ENCODE measurements around the gene LNP1.
A peak's percentile ranks its signal among the peaks of the same experiment; 100 is the strongest.
"Not testable (repeated sequence)": the region's sequence is repeated elsewhere in the genome, so short reads cannot be mapped to it uniquely, and the experiment has no call there.

The LNP1 gene

GRCh38 chr3:100400780-100401673, at the start of gene LNP1, which contains the start of gene TOMM70:
Gene LNP1 (plus strand): TSS chr3:100401539. CDS start chr3:100429730, 28,191 bp downstream.
Gene TOMM70 (minus strand): TSS chr3:100401089. CDS start chr3:100400949, 140 bp downstream.
- H3K36me3 Mint-ChIP-seq: peaks cover 4 to 9% of the 10 kb centered on the region in 2 donors
- DNase-seq (peak; percentile 92), ATAC-seq (replicated peaks) (peak; percentile 92 to 93)
- peak within 1 kb of the TSS; percentile 92 to 95 for H3K4me3 Mint-ChIP-seq
- H3K27me3 Mint-ChIP-seq: no peaks in the 10 kb centered on the region
- H3K27ac Mint-ChIP-seq: peak within 1 kb of the TSS; percentile 98
- H3K9me3 Mint-ChIP-seq: no peaks in the 10 kb centered on the region
- H3K4me1 Mint-ChIP-seq: peaks cover 12 to 38% of the 10 kb centered on the region in 2 donors

DNA sequence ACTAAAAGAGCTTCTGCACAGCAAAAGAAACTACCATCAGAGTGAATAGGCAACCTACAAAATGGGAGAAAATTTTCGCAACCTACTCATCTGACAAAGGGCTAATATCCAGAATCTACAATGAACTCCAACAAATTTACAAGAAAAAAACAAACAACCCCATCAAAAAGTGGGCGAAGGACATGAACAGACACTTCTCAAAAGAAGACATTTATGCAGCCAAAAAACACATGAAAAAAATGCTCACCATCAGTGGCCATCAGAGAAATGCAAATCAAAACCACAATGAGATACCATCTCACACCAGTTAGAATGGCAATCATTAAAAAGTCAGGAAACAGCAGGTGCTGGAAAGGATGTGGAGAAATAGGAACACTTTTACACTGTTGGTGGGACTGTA, 49.6 kb upstream of the LNP1 start:
- not testable (repeated sequence) for ATAC-seq (replicated peaks); DNase-seq; H3K9me3 Mint-ChIP-seq

DNA sequence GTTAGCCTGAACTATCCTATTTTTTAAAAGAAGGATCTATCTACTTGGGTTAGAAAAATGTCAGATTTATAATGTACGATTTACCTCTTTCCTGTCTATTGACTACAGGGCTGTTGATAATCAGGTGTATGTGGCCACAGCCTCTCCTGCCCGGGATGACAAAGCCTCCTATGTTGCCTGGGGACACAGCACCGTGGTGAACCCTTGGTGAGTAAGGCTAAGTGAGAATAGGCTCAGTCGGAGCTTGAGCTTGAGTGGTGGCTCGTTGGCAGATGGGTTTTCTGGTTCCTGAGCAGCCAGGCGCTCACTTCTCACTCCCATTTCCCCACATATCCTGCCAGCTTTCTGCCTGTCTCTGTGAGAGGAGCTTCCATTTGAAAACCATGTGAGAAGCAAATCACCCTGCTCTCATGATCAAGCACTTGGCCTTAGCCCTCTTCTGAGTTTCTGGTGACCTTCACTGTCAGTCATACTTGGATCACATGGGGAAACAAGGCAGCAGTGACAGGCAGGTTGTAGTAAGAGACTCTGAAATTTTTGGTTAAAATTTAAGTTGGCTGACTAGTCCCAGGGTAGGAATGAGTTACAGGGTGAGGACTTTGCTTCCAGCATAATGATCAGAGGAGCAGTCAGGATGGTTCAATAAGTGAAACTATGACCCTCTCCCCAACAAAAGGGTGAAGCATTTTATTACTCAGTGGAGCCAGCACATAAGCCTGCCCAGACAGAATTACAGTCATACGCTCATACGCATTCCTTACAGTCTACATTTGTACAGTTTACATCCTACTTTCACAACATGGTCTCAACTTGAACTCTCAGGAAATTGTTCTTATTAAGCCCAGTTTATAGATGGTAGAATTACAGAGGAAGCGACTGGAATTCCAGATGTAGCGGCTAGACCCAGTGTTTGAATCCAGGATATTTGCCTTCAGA, 48.8 kb upstream of the LNP1 start:
- no peak for DNase-seq

More for the DNA sequence above, 49.6 kb upstream of the LNP1 start:
- H3K27ac Mint-ChIP-seq, H3K4me1 Mint-ChIP-seq, H3K27me3 Mint-ChIP-seq, H3K4me3 Mint-ChIP-seq: not testable (repeated sequence)
- H3K36me3 Mint-ChIP-seq: peaks cover 48 to 65% of the 10 kb centered on the region in 2 donors

GRCh38 chr3:100354850-100355249, 46.5 kb upstream of the LNP1 start:
- ATAC-seq (replicated peaks) (no peak), DNase-seq (no peak)
- H3K4me1 Mint-ChIP-seq: peaks cover 0 to 2% of the 10 kb centered on the region in 2 donors
- H3K27me3 Mint-ChIP-seq: no peaks in the 10 kb centered on the region
- peaks cover 42 to 63% of the 10 kb centered on the region in 2 donors for H3K36me3 Mint-ChIP-seq
- no peak overlapping the region for H3K4me3 Mint-ChIP-seq
- H3K27ac Mint-ChIP-seq: no peak overlapping the region
- peaks cover 0 to 3% of the 10 kb centered on the region in 2 donors for H3K9me3 Mint-ChIP-seq

More for the DNA sequence above, 48.8 kb upstream of the LNP1 start:
- Mint-ChIP-seq H3K27ac (no peak overlapping the region), H3K9me3 (peaks cover 0 to 4% of the 10 kb centered on the region in 2 donors), H3K4me3 (no peak overlapping the region), H3K36me3 (peaks cover 43 to 64% of the 10 kb centered on the region in 2 donors), H3K27me3 (no peaks in the 10 kb centered on the region), H3K4me1 (peaks cover 0 to 2% of the 10 kb centered on the region in 2 donors)
- no peak for ATAC-seq (replicated peaks)

GRCh38 chr3:100358413-100358812, 42.9 kb upstream of the LNP1 start:
- Mint-ChIP-seq H3K4me3 (no peak overlapping the region), H3K27ac (no peak overlapping the region), H3K36me3 (peaks cover 42 to 59% of the 10 kb centered on the region in 2 donors), H3K27me3 (no peaks in the 10 kb centered on the region), H3K9me3 (peaks cover 3 to 4% of the 10 kb centered on the region in 2 donors), H3K4me1 (peaks cover 0 to 2% of the 10 kb centered on the region in 2 donors)
- ATAC-seq (replicated peaks): no peak
- no peak for DNase-seq

DNA sequence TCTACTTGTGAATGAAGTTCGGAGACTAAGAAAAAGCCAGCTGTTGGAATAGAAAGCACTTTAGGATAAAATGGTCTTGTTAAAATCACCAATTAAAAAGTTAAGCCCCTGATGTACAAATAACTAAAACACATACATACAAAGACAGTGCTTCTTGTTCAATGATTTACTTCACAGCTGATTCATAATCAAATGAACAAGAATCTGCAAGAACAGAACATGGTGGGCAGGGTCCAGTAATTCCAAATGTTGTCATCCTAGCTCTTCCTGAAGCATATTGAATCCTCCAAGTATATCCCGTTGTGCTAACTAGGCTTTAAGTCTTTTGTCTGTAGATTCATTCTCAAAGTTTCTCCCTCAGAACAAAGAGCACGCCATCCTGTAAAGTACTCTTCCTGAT, 42.3 kb upstream of the LNP1 start:
- ATAC-seq (replicated peaks) (no peak), DNase-seq (no peak)
- peaks cover 0 to 2% of the 10 kb centered on the region in 2 donors for H3K4me1 Mint-ChIP-seq
- H3K4me3 Mint-ChIP-seq: no peak overlapping the region
- H3K36me3 Mint-ChIP-seq: peaks cover 46 to 63% of the 10 kb centered on the region in 2 donors
- peaks cover 3 to 4% of the 10 kb centered on the region in 2 donors for H3K9me3 Mint-ChIP-seq
- H3K27me3 Mint-ChIP-seq: no peaks in the 10 kb centered on the region
- H3K27ac Mint-ChIP-seq: no peak overlapping the region

GRCh38 chr3:100360757-100361496, 40.4 kb upstream of the LNP1 start:
- no peaks in the 10 kb centered on the region for H3K4me1 Mint-ChIP-seq
- DNase-seq (no peak), ATAC-seq (replicated peaks) (no peak)
- H3K36me3 Mint-ChIP-seq: peaks cover 45 to 61% of the 10 kb centered on the region in 2 donors
- no peaks in the 10 kb centered on the region for H3K27me3 Mint-ChIP-seq
- H3K9me3 Mint-ChIP-seq: peaks cover 3 to 4% of the 10 kb centered on the region in 2 donors
- H3K27ac Mint-ChIP-seq: peak overlapping the region; percentile 47
- no peak overlapping the region for H3K4me3 Mint-ChIP-seq

DNA sequence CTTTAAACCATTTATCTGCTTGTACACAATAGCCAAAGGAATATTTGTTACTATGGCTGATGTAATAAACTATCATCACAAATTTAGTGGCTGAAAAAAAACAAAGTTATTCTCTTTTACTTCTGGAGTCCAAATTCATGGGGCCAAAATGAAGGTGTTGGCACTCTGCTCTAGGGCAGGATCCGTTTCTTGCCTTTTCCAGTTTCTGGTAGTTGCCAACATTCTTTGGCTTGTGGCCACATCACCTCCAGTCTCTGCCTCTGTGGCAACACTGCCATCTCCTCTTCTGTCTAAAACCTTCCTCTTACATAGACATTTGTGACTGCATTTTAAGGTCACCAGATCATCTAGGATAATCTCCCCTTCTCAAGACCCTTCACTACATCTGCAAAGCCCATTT, 39.4 kb upstream of the LNP1 start:
- no peaks in the 10 kb centered on the region for H3K27me3 Mint-ChIP-seq
- no peak for DNase-seq
- H3K27ac Mint-ChIP-seq: no peak overlapping the region
- H3K9me3 Mint-ChIP-seq: peaks cover 3 to 4% of the 10 kb centered on the region in 2 donors
- H3K36me3 Mint-ChIP-seq: peaks cover 44 to 61% of the 10 kb centered on the region in 2 donors
- no peaks in the 10 kb centered on the region for H3K4me1 Mint-ChIP-seq
- H3K4me3 Mint-ChIP-seq: no peak overlapping the region
- ATAC-seq (replicated peaks): no peak

DNA sequence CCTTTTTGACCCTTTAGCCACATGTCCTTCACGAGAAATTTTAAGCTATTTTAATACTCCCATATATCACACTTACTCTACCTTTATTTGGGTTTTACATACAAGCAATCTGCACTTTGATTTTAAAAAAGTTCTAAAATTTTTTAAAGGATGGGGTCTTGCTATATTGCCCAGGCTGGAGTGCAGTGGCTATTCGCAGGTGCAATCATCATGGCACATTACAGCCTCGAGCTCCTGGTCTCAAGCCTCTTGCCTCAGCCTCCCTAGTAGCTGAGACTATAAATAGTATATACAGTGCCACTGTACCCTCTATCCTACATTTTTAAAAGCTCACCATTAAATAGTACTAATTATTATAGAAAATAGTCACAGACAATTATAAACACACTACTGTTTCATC, 36.9 kb upstream of the LNP1 start:
- H3K27ac Mint-ChIP-seq: no peak overlapping the region
- H3K36me3 Mint-ChIP-seq: peaks cover 35 to 47% of the 10 kb centered on the region in 2 donors
- H3K9me3 Mint-ChIP-seq: peaks cover 3 to 4% of the 10 kb centered on the region in 2 donors
- ATAC-seq (replicated peaks) (no peak), DNase-seq (no peak)
- no peak overlapping the region for H3K4me3 Mint-ChIP-seq
- H3K27me3 Mint-ChIP-seq: no peaks in the 10 kb centered on the region
- no peaks in the 10 kb centered on the region for H3K4me1 Mint-ChIP-seq

- H3K4me1 Mint-ChIP-seq: no peaks in the 10 kb centered on the region
- no peak overlapping the region for H3K4me3 Mint-ChIP-seq
- no peaks in the 10 kb centered on the region for H3K27me3 Mint-ChIP-seq
- ATAC-seq (replicated peaks) (no peak), DNase-seq (no peak)
- no peak overlapping the region for H3K27ac Mint-ChIP-seq
- peaks cover 28 to 37% of the 10 kb centered on the region in 2 donors for H3K36me3 Mint-ChIP-seq
- peaks cover 3 to 4% of the 10 kb centered on the region in 2 donors for H3K9me3 Mint-ChIP-seq
These were observed 34.9 kb upstream of the LNP1 start for GRCh38 chr3:100366424-100366823.

DNA sequence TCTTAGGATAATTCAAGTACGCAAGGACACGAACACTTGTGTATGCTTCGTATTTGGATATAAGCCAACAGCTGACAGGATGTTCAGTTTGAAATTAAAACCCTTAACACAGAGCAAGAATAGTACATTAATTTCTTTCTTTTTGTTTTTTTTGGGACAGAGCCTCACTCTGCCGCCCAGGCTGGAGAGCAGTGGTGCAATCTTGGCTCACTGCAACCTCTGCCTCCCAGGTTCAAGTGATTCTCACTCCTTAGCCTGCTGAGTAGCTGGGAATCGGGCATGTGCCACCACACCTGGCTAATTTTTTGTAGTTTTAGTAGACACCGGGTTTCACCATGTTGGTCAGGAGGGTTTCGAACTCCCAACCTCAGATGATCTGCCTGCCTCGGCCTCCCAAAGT, 32.9 kb upstream of the LNP1 start:
- no peak overlapping the region for H3K27ac Mint-ChIP-seq
- no peaks in the 10 kb centered on the region for H3K27me3 Mint-ChIP-seq
- no peak for DNase-seq
- H3K4me1 Mint-ChIP-seq: no peaks in the 10 kb centered on the region
- ATAC-seq (replicated peaks): no peak
- H3K4me3 Mint-ChIP-seq: no peak overlapping the region
- peaks cover 18 to 27% of the 10 kb centered on the region in 2 donors for H3K36me3 Mint-ChIP-seq
- no peaks in the 10 kb centered on the region for H3K9me3 Mint-ChIP-seq

GRCh38 chr3:100370756-100371155, 30.6 kb upstream of the LNP1 start:
- no peak overlapping the region for H3K4me3 Mint-ChIP-seq
- no peaks in the 10 kb centered on the region for H3K27me3 Mint-ChIP-seq
- H3K4me1 Mint-ChIP-seq: no peaks in the 10 kb centered on the region
- ATAC-seq (replicated peaks): no peak
- no peak for DNase-seq
- H3K36me3 Mint-ChIP-seq: peaks cover 14 to 24% of the 10 kb centered on the region in 2 donors
- no peaks in the 10 kb centered on the region for H3K9me3 Mint-ChIP-seq
- H3K27ac Mint-ChIP-seq: no peak overlapping the region

- Mint-ChIP-seq H3K9me3 (no peaks in the 10 kb centered on the region), H3K4me1 (no peaks in the 10 kb centered on the region), H3K27ac (no peak overlapping the region), H3K27me3 (no peaks in the 10 kb centered on the region), H3K36me3 (peaks cover 28 to 43% of the 10 kb centered on the region in 2 donors), H3K4me3 (no peak overlapping the region)
- ATAC-seq (replicated peaks): no peak
- no peak for DNase-seq
These were observed 26.8 kb upstream of the LNP1 start for GRCh38 chr3:100374521-100374920.

Measured in stimulated activated naive B cell treated with anti-CD40 and anti-IgM and Interleukin-4, amounts not matched to agents 10 μg/mL and 1 μg/mL and 100 μg/mL, for 72 hours (primary cell).